Esophagus muscularis mucosa (tissue), 4 donors: Measurements from ENCODE around the gene RUNX1. TPM values are rescaled to one million over a fixed set of nuclear protein-coding genes. Genes with fewer than 3 reads are reported as not detected.

Source experiments
- DNase-seq: peaks from one replicate; pipeline ENCODE4 v3.0.0-alpha.2; 2017; ENCODE audit errors: extremely low spot score
- H3K27ac ChIP-seq, 4 donors: fragments of 200-600 bp; sonication (generic); replicated peaks in 1 of 4; 1 replicate in 3 of 4; 2 replicates in 1 of 4; pipeline ENCODE4 v1.5.1; 2016 to 2019; ENCODE audit warnings: mild to moderate bottlenecking in 1 of 4
- H3K27me3 ChIP-seq, 4 donors: fragments of 200-600 bp; sonication (generic); one replicate each; pipeline versions ENCODE4 v1.5.1 to v1.6.0; 2016 to 2019
- H3K36me3 ChIP-seq, 4 donors: fragments of 200-600 bp; sonication (generic); one replicate each; pipeline ENCODE4 v1.5.1; 2016 to 2019
- H3K4me1 ChIP-seq, 4 donors: fragments of 200-600 bp; sonication (generic); one replicate each; pipeline ENCODE4 v1.5.1; 2016 to 2019
- H3K4me3 ChIP-seq, 4 donors: fragments of 200-600 bp; sonication (generic); 1 replicate in 2 of 4; 2 replicates in 2 of 4; pipeline ENCODE4 v1.5.1; 2016 to 2019; ENCODE audit warnings: mild to moderate bottlenecking in 4 of 4, moderate library complexity in 1 of 4
- H3K9me3 ChIP-seq, 4 donors: fragments of 200-600 bp; sonication (generic); 1 replicate in 3 of 4; 2 replicates in 1 of 4; pipeline ENCODE4 v1.5.1; 2016 to 2019
- EP300 ChIP-seq: sonication (generic); formaldehyde crosslinking; IDR thresholded peaks from one replicate; pipeline ENCODE4 v1.6.1; 2017; ENCODE audit warnings: antibody characterized with exemption
- POLR2A ChIP-seq: fragments of 450-650 bp; IDR thresholded peaks from one replicate; pipeline ENCODE4 v1.6.1; 2017; ENCODE audit warnings: antibody characterized with exemption, moderate library complexity, mild to moderate bottlenecking, low read depth
- POLR2AphosphoS5 ChIP-seq, 2 donors: sonication (generic); formaldehyde crosslinking; IDR thresholded peaks; one replicate each; pipeline ENCODE4 v1.6.1; 2017; ENCODE audit warnings: antibody characterized with exemption in 2 of 2
- WGBS: methylation state at CpG from one replicate; pipeline ENCODE4 v1.1.5; 2018; 5-methylcytosine and 5-hydroxymethylcytosine counted together
- intact Hi-C: fragments of 100-400 bp; cut with DNase I; formaldehyde crosslinking; loops from one replicate; pipeline ENCODE4 v1.15.1; 2023
- total RNA-seq, 4 donors: library from RNA; depleted of rRNA; stranded (reverse); fragments of >200 nt; gene quantifications; one replicate each; pipeline versions ENCODE4 v1.1.0 to v1.2.1, GENCODE V29; 2016
- TF ChIP-seq, protein P1 (sequence below), 3 experiments: fragments of 200-600 bp in 2 of 3; fragments of 450-650 bp in 1 of 3; sonication (generic) in 2 of 3; IDR thresholded peaks; one replicate each; pipeline ENCODE4 v1.5.1; 2017 to 2019; ENCODE audit warnings: antibody characterized with exemption in 3 of 3, mild to moderate bottlenecking in 2 of 3, moderate library complexity in 1 of 3

Gene RUNX1
- total RNA-seq, 4 donors from 2014 or later: 3.7 to 10.9 (median 5.6) TPM

- Histone ChIP-seq H3K4me3 (no peak overlapping the region), H3K27ac (no peak overlapping the region), H3K27me3 (peaks cover 0 to 10% (median 0%) of the 10 kb centered on the region in 4 donors), H3K9me3 (no peaks in the 10 kb centered on the region), H3K36me3 (peaks cover 0 to 6% (median 0%) of the 10 kb centered on the region in 4 donors), H3K4me1 (no peaks in the 10 kb centered on the region)
- intact Hi-C loops: no loop called here
- DNase-seq: no peak
- TF ChIP-seq POLR2AphosphoS5 (IDR thresholded peaks at IDR 0.05) (no peak), EP300 (no peak), POLR2A (no peak)
- TF ChIP-seq, protein P1, sequence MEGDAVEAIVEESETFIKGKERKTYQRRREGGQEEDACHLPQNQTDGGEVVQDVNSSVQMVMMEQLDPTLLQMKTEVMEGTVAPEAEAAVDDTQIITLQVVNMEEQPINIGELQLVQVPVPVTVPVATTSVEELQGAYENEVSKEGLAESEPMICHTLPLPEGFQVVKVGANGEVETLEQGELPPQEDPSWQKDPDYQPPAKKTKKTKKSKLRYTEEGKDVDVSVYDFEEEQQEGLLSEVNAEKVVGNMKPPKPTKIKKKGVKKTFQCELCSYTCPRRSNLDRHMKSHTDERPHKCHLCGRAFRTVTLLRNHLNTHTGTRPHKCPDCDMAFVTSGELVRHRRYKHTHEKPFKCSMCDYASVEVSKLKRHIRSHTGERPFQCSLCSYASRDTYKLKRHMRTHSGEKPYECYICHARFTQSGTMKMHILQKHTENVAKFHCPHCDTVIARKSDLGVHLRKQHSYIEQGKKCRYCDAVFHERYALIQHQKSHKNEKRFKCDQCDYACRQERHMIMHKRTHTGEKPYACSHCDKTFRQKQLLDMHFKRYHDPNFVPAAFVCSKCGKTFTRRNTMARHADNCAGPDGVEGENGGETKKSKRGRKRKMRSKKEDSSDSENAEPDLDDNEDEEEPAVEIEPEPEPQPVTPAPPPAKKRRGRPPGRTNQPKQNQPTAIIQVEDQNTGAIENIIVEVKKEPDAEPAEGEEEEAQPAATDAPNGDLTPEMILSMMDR (IDR thresholded peaks at IDR 0.05): no peak
- 66% methylated on average over 20 of the region's 20 CpGs for WGBS
These were observed 183.5 kb downstream of the RUNX1 start for GRCh38 chr21:34865400-34866241.

DNA sequence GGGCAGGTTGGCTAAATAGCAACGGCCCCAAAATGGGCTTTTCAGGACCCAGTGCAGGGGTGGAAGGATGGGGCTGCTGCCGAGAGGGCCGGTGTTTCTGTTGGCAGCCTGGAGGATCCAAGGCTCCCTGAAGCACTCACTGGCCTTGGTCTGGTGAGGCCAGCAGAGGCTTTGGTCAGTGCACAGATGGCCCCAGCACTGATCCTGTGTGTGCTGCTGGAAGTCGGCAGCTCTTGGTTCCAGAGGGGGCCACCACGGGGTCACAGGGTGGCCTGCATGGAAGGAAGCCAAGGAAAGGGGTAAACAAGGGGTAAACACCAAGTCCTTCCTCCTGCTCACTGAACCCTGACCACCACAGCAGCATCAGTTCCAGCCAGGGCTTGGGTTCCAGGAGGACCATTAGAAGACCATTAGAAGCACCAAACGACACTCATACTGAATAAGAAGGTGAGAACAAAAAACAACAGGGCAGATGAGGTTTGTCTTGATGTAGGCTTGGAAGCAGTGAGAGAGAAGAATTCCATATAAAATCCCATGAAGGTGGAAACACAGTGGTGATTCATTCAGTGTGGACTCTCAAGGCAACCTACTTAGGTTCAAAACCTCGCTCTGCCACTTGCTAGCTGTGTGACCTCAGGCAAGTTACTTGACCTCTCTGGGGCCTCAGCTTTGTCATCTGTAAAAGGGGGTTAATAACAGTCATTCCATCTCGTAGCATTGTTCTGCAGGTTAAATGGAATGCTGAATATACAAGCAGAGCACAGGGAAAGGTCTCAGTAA is 184.5 kb downstream of the RUNX1 start:
- no peak for DNase-seq
- no peaks in the 10 kb centered on the region for H3K4me1 ChIP-seq
- H3K27me3 ChIP-seq: peaks cover 0 to 8% (median 0%) of the 10 kb centered on the region in 4 donors
- no peak overlapping the region for H3K4me3 ChIP-seq
- peaks cover 0 to 6% (median 0%) of the 10 kb centered on the region in 4 donors for H3K36me3 ChIP-seq
- H3K27ac ChIP-seq: no peak overlapping the region
- TF ChIP-seq POLR2AphosphoS5 (IDR thresholded peaks at IDR 0.05) (no peak), EP300 (no peak), POLR2A (no peak)
- TF ChIP-seq, protein P1 (IDR thresholded peaks at IDR 0.05): no peak
- intact Hi-C loops: no loop called here
- H3K9me3 ChIP-seq: no peaks in the 10 kb centered on the region
- WGBS: 93% methylated on average over 6 of the region's 8 CpGs

GRCh38 chr21:34862951-34863350 is 186.2 kb downstream of the RUNX1 start:
- H3K9me3 ChIP-seq: no peaks in the 10 kb centered on the region
- H3K27ac ChIP-seq: no peak overlapping the region
- intact Hi-C loops: no loop called here
- WGBS: 100% methylated on average over 3 of the region's 3 CpGs
- H3K4me3 ChIP-seq: no peak overlapping the region
- no peak for DNase-seq
- TF ChIP-seq, protein P1 (IDR thresholded peaks at IDR 0.05): no peak
- no peak for TF ChIP-seq EP300
- no peak for TF ChIP-seq POLR2A
- no peak for TF ChIP-seq POLR2AphosphoS5 (IDR thresholded peaks at IDR 0.05)
- H3K27me3 ChIP-seq: peaks cover 0 to 7% (median 0%) of the 10 kb centered on the region in 4 donors
- H3K4me1 ChIP-seq: peaks cover 0 to 3% (median 0%) of the 10 kb centered on the region in 4 donors
- H3K36me3 ChIP-seq: peaks cover 0 to 6% (median 1%) of the 10 kb centered on the region in 4 donors

DNA sequence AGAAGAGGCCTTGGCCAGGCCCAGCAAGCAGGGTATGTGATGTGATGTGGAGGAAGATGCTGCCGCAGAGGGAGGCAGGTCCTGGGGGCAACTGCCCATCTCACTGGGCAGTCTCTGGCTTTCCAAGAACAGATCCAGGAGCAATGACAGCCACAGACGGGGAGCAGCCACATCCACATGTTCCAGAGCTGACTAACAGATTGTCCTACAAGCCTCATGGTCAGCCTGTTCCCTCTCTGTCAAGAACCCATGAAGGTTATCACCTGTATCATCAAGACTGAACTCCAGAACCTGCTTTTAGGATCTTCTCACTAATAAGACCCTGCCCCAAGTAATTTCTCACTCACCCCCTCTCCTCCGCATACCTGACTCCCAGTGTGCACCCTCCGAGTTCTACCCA is 187.8 kb downstream of the RUNX1 start:
- H3K36me3 ChIP-seq: peaks cover 0 to 6% (median 3%) of the 10 kb centered on the region in 4 donors
- peaks cover 0 to 3% (median 0%) of the 10 kb centered on the region in 4 donors for H3K4me1 ChIP-seq
- no peak overlapping the region for H3K27ac ChIP-seq
- no peaks in the 10 kb centered on the region for H3K27me3 ChIP-seq
- WGBS: 93% methylated on average over 4 of the region's 4 CpGs
- TF ChIP-seq POLR2A (no peak), POLR2AphosphoS5 (IDR thresholded peaks at IDR 0.05) (no peak), EP300 (no peak)
- TF ChIP-seq, protein P1 (IDR thresholded peaks at IDR 0.05): no peak
- DNase-seq: no peak
- H3K9me3 ChIP-seq: no peaks in the 10 kb centered on the region
- intact Hi-C loops: no loop called here
- H3K4me3 ChIP-seq: no peak overlapping the region
